GM10266 (cell line): ENCODE measurements around the gene ADAR.
A peak's percentile ranks its signal among the peaks of the same experiment; 100 is the strongest.

Experiments
- DNase-seq: peaks from one replicate; pipeline ENCODE4 v3.0.0; 2012; ENCODE audit errors: extremely low spot score
- CTCF ChIP-seq: IDR thresholded peaks from 2 replicates; pipeline ENCODE4 v1.5.1; 2012; ENCODE audit warnings: mild to moderate bottlenecking, low read depth; ENCODE audit not compliant: control insufficient read depth, insufficient read depth; ENCODE audit errors: missing control alignments

ADAR gene

GRCh38 chr1:154574716-154575115 lies 33.3 kb downstream of the ADAR start:
- TF ChIP-seq CTCF, result no peak
- no peak for DNase-seq

- TF ChIP-seq CTCF, result no peak
- no peak for DNase-seq
Measured at GRCh38 chr1:154573168-154573510, 34.8 kb downstream of the ADAR start.

GRCh38 chr1:154572468-154573167 lies 35.4 kb downstream of the ADAR start:
- DNase-seq, result no peak
- no peak for TF ChIP-seq CTCF

GRCh38 chr1:154571964-154572288 lies 36.1 kb downstream of the ADAR start:
- TF ChIP-seq CTCF, result no peak
- no peak for DNase-seq

GRCh38 chr1:154571244-154571963 lies 36.6 kb downstream of the ADAR start:
- TF ChIP-seq CTCF, result no peak
- no peak for DNase-seq

GRCh38 chr1:154568157-154568815 lies 39.7 kb downstream of the ADAR start:
- no peak for TF ChIP-seq CTCF
- DNase-seq, result peak; percentile 47
